CD14-positive monocyte (primary cell): ENCODE measurements around the gene PPP1R1B. TPM values are rescaled to one million over a fixed set of nuclear protein-coding genes. Genes with fewer than 3 reads are reported as not detected.

ENCODE experiments used
- DNase-seq, 3 donors: peaks; one replicate each; pipeline ENCODE4 v3.0.0-alpha.2; 2011 to 2022
- H2AFZ ChIP-seq: 2 replicates; pipeline ENCODE4 v1.6.0; 2012; ENCODE audit warnings: mild to moderate bottlenecking, low read depth, low read length, inconsistent platforms; ENCODE audit not compliant: insufficient read depth, poor library complexity, severe bottlenecking
- H3K27ac ChIP-seq, 2 donors: 1 replicate in 1 of 2; 2 replicates in 1 of 2; pipeline ENCODE4 v1.5.1; 2012 to 2013; ENCODE audit warnings: low read length in 2 of 2, control low read depth in 1 of 2, inconsistent platforms in 1 of 2, low read depth in 1 of 2, mild to moderate bottlenecking in 1 of 2
- H3K27me3 ChIP-seq, 2 donors: one replicate each; pipeline versions ENCODE4 v1.6.0 to v1.6.1; 2011 to 2013; ENCODE audit warnings: low read length in 2 of 2; ENCODE audit not compliant: control insufficient read depth in 2 of 2, insufficient read depth in 2 of 2
- H3K36me3 ChIP-seq, 2 donors: replicated peaks in 1 of 2; 1 replicate in 1 of 2; 2 replicates in 1 of 2; pipeline versions ENCODE4 v1.5.1 to v1.6.1; 2012 to 2013; ENCODE audit warnings: low read length in 2 of 2, control low read depth in 1 of 2, inconsistent platforms in 1 of 2, mild to moderate bottlenecking in 1 of 2; ENCODE audit not compliant: insufficient read depth in 2 of 2, control insufficient read depth in 1 of 2
- H3K4me1 ChIP-seq, 2 donors: 1 replicate in 1 of 2; 2 replicates in 1 of 2; pipeline versions ENCODE4 v1.5.1 to v1.6.1; 2012 to 2013; ENCODE audit warnings: low read length in 2 of 2, control low read depth in 1 of 2, inconsistent platforms in 1 of 2, mild to moderate bottlenecking in 1 of 2, moderate library complexity in 1 of 2; ENCODE audit not compliant: insufficient read depth in 2 of 2, control insufficient read depth in 1 of 2
- H3K4me2 ChIP-seq: replicated peaks from 2 replicates; pipeline ENCODE3; 2012; ENCODE audit warnings: low read length, moderate library complexity, mild to moderate bottlenecking; ENCODE audit not compliant: poor library complexity, severe bottlenecking; ENCODE audit errors: extremely low read depth
- H3K4me3 ChIP-seq, 3 experiments: fragments of 200-600 bp in 1 of 3; sonication (generic) in 1 of 3; replicated peaks in 1 of 3; 1 replicate in 2 of 3; 2 replicates in 1 of 3; pipeline ENCODE4 v1.5.1; 2011 to 2013; ENCODE audit warnings: low read length in 3 of 3, mild to moderate bottlenecking in 3 of 3, control low read depth in 2 of 3, low read depth in 2 of 3, inconsistent platforms in 1 of 3, moderate library complexity in 1 of 3
- H3K79me2 ChIP-seq: 2 replicates; pipeline ENCODE4 v1.6.0; 2012; ENCODE audit warnings: mild to moderate bottlenecking, control low read depth, inconsistent platforms, low read length, moderate library complexity; ENCODE audit not compliant: insufficient read depth
- H3K9ac ChIP-seq: 2 replicates; pipeline ENCODE4 v1.6.0; 2017; ENCODE audit warnings: low read length, mild to moderate bottlenecking; ENCODE audit not compliant: insufficient read depth, poor library complexity, severe bottlenecking
- H3K9me3 ChIP-seq, 2 donors: replicated peaks in 1 of 2; 1 replicate in 1 of 2; 2 replicates in 1 of 2; pipeline versions ENCODE4 v1.5.1 to v1.6.1; 2012 to 2013; ENCODE audit warnings: low read length in 2 of 2, control low read depth in 1 of 2; ENCODE audit not compliant: control insufficient read depth in 1 of 2, insufficient read depth in 1 of 2
- H4K20me1 ChIP-seq: 2 replicates; pipeline ENCODE4 v1.6.0; 2012; ENCODE audit warnings: mild to moderate bottlenecking, low read length, control low read depth, moderate library complexity; ENCODE audit not compliant: insufficient read depth
- H3K27ac Mint-ChIP-seq, 7 donors: one replicate each; pipeline ENCODE4 v1.8.0; 2020; ENCODE audit warnings: mild to moderate bottlenecking in 7 of 7, mixed read lengths in 7 of 7, moderate library complexity in 6 of 7, inconsistent platforms in 2 of 7
- H3K27me3 Mint-ChIP-seq, 3 donors: one replicate each; pipeline ENCODE4 v1.8.0; 2021 to 2022; ENCODE audit warnings: low read depth in 3 of 3, mild to moderate bottlenecking in 3 of 3, mixed read lengths in 3 of 3, moderate library complexity in 3 of 3, inconsistent platforms in 1 of 3
- H3K36me3 Mint-ChIP-seq, 2 donors: one replicate each; pipeline ENCODE4 v1.8.0; 2020; ENCODE audit warnings: mixed read lengths in 2 of 2, inconsistent platforms in 1 of 2, mild to moderate bottlenecking in 1 of 2
- H3K4me1 Mint-ChIP-seq: one replicate; pipeline ENCODE4 v1.8.0; 2020; ENCODE audit warnings: mild to moderate bottlenecking, mixed read lengths
- H3K4me3 Mint-ChIP-seq, 2 donors: one replicate each; pipeline ENCODE4 v1.8.0; 2020; ENCODE audit warnings: mild to moderate bottlenecking in 2 of 2, mixed read lengths in 2 of 2, moderate library complexity in 1 of 2
- H3K9me3 Mint-ChIP-seq, 7 donors: one replicate each; pipeline ENCODE4 v1.8.0; 2020 to 2022; ENCODE audit warnings: mixed read lengths in 7 of 7, mild to moderate bottlenecking in 6 of 7, moderate library complexity in 6 of 7, inconsistent platforms in 2 of 7
- WGBS: methylation state at CpG from one replicate; pipeline ENCODE4 v1.1.5; 2013; ENCODE audit warnings: missing lambda C conversion rate; ENCODE audit not compliant: insufficient coverage; 5-methylcytosine and 5-hydroxymethylcytosine counted together
- intact Hi-C, 2 donors: fragments of 100-400 bp; cut with micrococcal nuclease; formaldehyde crosslinking; loops; one replicate each; pipeline versions ENCODE4 v1.15.0 to v1.15.1; 2023
- polyA plus RNA-seq, 3 donors: library from polyadenylated mRNA; depleted of rRNA in 1 of 3; unstranded in 2 of 3; stranded (reverse) in 1 of 3; fragments of 300-500 nt in 2 of 3; fragments of >200 nt in 1 of 3; fragmentation: Illumina TruSeq in 2 of 3; gene quantifications; 1 replicate in 2 of 3; 2 replicates in 1 of 3; pipeline ENCODE4 v1.2.3, GENCODE V29; 2012 to 2021
- TF ChIP-seq, protein P1 (sequence below): fragments of 200-600 bp; IDR thresholded peaks from one replicate; pipeline ENCODE4 v1.8.0; 2022; ENCODE audit warnings: antibody characterized with exemption, mild to moderate bottlenecking

Gene PPP1R1B
- polyA plus RNA-seq, 3 donors: 0.05 TPM; not detected in 2

DNA sequence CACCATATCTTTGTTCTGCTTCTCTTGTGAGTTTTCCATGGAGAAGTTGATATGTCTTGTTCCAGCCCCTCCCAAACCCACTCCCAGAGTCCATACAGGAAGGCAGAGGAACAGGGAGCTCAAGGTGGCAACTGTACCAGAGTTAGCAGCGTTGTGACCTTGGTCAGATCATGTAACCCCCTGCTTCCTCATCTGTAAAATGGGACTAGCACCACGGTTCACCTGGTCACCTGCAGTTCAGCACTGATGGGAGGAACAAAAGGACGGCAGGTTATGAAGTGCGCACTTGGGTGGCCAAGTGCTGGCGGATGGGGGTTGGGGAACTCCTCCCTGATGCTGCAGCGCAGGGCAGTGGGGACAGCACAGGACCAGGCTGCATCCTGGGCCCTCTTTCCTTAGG lies 11.3 kb upstream of the PPP1R1B start:
- H3K4me3 Mint-ChIP-seq: peak overlapping the region in 1 of 2 donors; percentile 65
- WGBS: 56% methylated on average over 5 of the region's 6 CpGs
- Histone ChIP-seq H3K79me2 (no peaks in the 10 kb centered on the region), H3K36me3 (no peaks in the 10 kb centered on the region), H4K20me1 (no peaks in the 10 kb centered on the region), H3K4me1 (peaks cover 11 to 15% of the 10 kb centered on the region in 2 donors), H3K27me3 (peaks cover 12 to 50% of the 10 kb centered on the region in 2 donors), H3K27ac (no peak overlapping the region), H3K9me3 (no peaks in the 10 kb centered on the region), H2AFZ (no peak overlapping the region), H3K9ac (no peak overlapping the region), H3K4me2 (no peak overlapping the region), H3K4me3 (no peak overlapping the region)
- DNase-seq: no peak
- no peaks in the 10 kb centered on the region for H3K36me3 Mint-ChIP-seq
- intact Hi-C loops: no loop called here
- TF ChIP-seq, protein P1, sequence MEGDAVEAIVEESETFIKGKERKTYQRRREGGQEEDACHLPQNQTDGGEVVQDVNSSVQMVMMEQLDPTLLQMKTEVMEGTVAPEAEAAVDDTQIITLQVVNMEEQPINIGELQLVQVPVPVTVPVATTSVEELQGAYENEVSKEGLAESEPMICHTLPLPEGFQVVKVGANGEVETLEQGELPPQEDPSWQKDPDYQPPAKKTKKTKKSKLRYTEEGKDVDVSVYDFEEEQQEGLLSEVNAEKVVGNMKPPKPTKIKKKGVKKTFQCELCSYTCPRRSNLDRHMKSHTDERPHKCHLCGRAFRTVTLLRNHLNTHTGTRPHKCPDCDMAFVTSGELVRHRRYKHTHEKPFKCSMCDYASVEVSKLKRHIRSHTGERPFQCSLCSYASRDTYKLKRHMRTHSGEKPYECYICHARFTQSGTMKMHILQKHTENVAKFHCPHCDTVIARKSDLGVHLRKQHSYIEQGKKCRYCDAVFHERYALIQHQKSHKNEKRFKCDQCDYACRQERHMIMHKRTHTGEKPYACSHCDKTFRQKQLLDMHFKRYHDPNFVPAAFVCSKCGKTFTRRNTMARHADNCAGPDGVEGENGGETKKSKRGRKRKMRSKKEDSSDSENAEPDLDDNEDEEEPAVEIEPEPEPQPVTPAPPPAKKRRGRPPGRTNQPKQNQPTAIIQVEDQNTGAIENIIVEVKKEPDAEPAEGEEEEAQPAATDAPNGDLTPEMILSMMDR: no peak
- H3K27ac Mint-ChIP-seq: no peak overlapping the region
- H3K9me3 Mint-ChIP-seq: peaks cover 0 to 3% (median 0%) of the 10 kb centered on the region in 7 donors
- H3K4me1 Mint-ChIP-seq: peaks cover 11% of the 10 kb centered on the region
- peaks cover 48 to 82% (median 61%) of the 10 kb centered on the region in 3 donors for H3K27me3 Mint-ChIP-seq

DNA sequence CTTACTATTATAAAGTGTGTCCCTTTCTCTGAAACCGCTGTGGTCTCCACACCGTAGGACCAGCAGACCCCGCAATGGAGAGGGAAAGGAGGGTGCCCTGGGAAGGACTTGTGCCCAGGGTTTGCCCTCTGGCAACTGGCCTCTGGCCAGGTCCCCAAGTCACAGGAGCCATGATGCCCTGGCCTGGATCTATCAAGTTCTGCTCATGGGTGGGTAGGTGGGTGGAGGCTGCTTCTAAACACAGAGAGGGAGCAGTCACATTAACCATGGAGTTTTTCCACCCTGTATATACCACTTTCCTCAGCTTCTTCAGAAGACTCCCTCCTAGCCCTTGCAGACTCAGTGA lies 9.7 kb upstream of the PPP1R1B start:
- Mint-ChIP-seq H3K9me3 (peaks cover 0 to 3% (median 0%) of the 10 kb centered on the region in 7 donors), H3K4me3 (peak overlapping the region; percentile 70 to 73), H3K27me3 (peaks cover 42 to 84% (median 66%) of the 10 kb centered on the region in 3 donors), H3K27ac (peak overlapping the region in 1 of 7 donors; percentile 57), H3K4me1 (peaks cover 15% of the 10 kb centered on the region), H3K36me3 (no peaks in the 10 kb centered on the region)
- no peak overlapping the region for H3K27ac ChIP-seq
- no peaks in the 10 kb centered on the region for H4K20me1 ChIP-seq
- TF ChIP-seq, protein P1: no peak
- H3K79me2 ChIP-seq: no peaks in the 10 kb centered on the region
- no peak overlapping the region for H3K9ac ChIP-seq
- H2AFZ ChIP-seq: peak overlapping the region; percentile 77
- peak overlapping the region in 1 of 3 experiments; percentile 79 for H3K4me3 ChIP-seq
- H3K27me3 ChIP-seq: peaks cover 9 to 51% of the 10 kb centered on the region in 2 donors
- peak overlapping the region; percentile 84 for H3K4me2 ChIP-seq
- DNase-seq: no peak
- H3K36me3 ChIP-seq: no peaks in the 10 kb centered on the region
- no peaks in the 10 kb centered on the region for H3K9me3 ChIP-seq
- intact Hi-C loops: no loop called here
- WGBS: 40% methylated on average over 1 of the region's 3 CpGs
- peaks cover 13 to 17% of the 10 kb centered on the region in 2 donors for H3K4me1 ChIP-seq
